Endothelial cell of umbilical vein (primary cell): ENCODE data around the gene ILKAP.

Experiments used
- POLR2AphosphoS5 ChIP-seq: IDR thresholded peaks from 2 replicates; pipeline ENCODE4 v1.6.1; 2012; ENCODE audit warnings: low read depth, mild to moderate bottlenecking, control low read depth, low read length, moderate library complexity; ENCODE audit not compliant: insufficient read depth
- TF ChIP-seq, protein P1 (sequence below), 2 donors: IDR thresholded peaks; 1 replicate in 1 of 2; 2 replicates in 1 of 2; pipeline ENCODE4 v1.5.1; 2011; ENCODE audit warnings: low read length in 2 of 2, mild to moderate bottlenecking in 2 of 2, moderate library complexity in 2 of 2, control low read depth in 1 of 2, inconsistent platforms in 1 of 2, low read depth in 1 of 2; ENCODE audit not compliant: insufficient read depth in 1 of 2; ENCODE audit errors: extremely low read depth in 1 of 2
- TF ChIP-seq, protein P2 (sequence below): IDR thresholded peaks from 2 replicates; pipeline ENCODE4 v1.6.1; 2011; ENCODE audit not compliant: insufficient read depth, insufficient read length

DNA sequence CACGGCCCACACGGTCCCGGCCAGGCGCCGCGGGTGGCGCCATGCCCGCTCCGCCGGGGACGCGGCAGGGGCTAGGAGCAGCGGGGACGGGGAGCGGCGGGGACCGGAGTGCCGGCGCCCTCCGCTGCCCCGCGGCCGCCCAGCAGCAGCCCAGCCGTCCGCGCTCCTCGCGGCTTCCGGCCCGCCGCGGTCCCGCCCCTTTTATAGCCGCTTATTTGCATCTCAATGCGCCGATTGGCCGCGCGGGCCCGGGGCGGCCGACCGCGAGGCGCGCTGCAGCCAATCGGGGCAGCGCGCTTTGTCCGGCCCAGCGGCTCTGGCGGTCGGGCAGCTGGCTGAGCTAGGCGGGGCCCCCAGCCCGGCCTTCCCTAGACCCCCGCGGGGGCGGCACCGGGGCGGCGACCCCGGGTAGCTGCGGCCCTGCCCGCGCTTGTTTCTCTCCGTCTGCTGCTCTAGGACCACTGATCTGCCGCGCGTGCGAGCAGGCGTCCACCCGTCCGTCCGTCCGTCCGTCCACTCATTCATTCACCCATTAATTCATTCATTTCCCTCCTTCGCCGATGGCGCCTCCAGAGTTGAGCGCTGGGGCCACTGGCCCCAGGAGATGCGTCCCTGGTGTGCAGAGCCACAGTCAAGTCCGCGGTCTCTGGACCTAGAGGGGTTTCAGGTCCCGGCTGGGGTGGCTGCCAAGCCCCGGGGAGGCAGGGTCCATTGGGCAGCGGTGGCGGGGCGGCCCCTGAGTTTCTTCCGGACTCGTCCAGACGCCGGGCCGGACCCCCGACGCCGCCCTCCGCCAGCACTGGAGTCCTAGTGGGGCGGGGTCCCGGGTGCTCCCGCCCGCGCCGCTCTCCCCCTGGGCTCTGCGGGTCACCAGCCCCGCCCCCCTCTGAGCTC lies 36.6 kb upstream of the ILKAP start, which contains the start of gene HES6:
- TF ChIP-seq, protein P1, sequence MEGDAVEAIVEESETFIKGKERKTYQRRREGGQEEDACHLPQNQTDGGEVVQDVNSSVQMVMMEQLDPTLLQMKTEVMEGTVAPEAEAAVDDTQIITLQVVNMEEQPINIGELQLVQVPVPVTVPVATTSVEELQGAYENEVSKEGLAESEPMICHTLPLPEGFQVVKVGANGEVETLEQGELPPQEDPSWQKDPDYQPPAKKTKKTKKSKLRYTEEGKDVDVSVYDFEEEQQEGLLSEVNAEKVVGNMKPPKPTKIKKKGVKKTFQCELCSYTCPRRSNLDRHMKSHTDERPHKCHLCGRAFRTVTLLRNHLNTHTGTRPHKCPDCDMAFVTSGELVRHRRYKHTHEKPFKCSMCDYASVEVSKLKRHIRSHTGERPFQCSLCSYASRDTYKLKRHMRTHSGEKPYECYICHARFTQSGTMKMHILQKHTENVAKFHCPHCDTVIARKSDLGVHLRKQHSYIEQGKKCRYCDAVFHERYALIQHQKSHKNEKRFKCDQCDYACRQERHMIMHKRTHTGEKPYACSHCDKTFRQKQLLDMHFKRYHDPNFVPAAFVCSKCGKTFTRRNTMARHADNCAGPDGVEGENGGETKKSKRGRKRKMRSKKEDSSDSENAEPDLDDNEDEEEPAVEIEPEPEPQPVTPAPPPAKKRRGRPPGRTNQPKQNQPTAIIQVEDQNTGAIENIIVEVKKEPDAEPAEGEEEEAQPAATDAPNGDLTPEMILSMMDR (IDR thresholded peaks at IDR 0.05; ENCODE audit: extremely low read depth in 1 of 2, insufficient read depth in 1 of 2, low read depth in 1 of 2, low read length in 2 of 2), result no peak
- TF ChIP-seq, protein P2, sequence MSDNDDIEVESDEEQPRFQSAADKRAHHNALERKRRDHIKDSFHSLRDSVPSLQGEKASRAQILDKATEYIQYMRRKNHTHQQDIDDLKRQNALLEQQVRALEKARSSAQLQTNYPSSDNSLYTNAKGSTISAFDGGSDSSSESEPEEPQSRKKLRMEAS, result no peak
- peak; percentile 67 for TF ChIP-seq POLR2AphosphoS5
